SK-N-SH treated with all-trans-retinoic acid at 6 μM for 48 hours (cell line): ENCODE measurements around the gene VPS35.

ENCODE experiments used
- ATAC-seq: fragments of 200-7000 bp; cut with Tn5 transposase; 3 replicates; pipeline ENCODE4 v1.9.1; 2020; ENCODE audit warnings: mild to moderate bottlenecking, moderate library complexity
- ARNTL ChIP-seq: fragments of 450-650 bp; formaldehyde crosslinking; IDR thresholded peaks from 2 replicates; pipeline ENCODE4 v1.5.0; 2020; ENCODE audit warnings: low read depth, mild to moderate bottlenecking, moderate library complexity, borderline replicate concordance
- BACH2 ChIP-seq: fragments of 250-450 bp; sonication (Bioruptor Pico); IDR thresholded peaks from 2 replicates; pipeline ENCODE4 v1.9.0; 2021; ENCODE audit warnings: mild to moderate bottlenecking, borderline replicate concordance
- CREB5 ChIP-seq: fragments of 250-450 bp; sonication (Bioruptor Pico); IDR thresholded peaks from 2 replicates; pipeline ENCODE4 v1.5.1; 2020; ENCODE audit warnings: low read depth, mild to moderate bottlenecking, moderate library complexity
- CSDC2 ChIP-seq: fragments of 250-450 bp; sonication (Bioruptor Pico); IDR thresholded peaks from 2 replicates; pipeline ENCODE4 v1.5.0; 2020; ENCODE audit warnings: mild to moderate bottlenecking, moderate library complexity
- CSRNP3 ChIP-seq: fragments of 250-450 bp; sonication (Bioruptor Pico); IDR thresholded peaks from 2 replicates; pipeline ENCODE4 v1.5.1; 2021; ENCODE audit warnings: mild to moderate bottlenecking, moderate library complexity
- ESRRG ChIP-seq: fragments of 250-450 bp; sonication (Bioruptor Pico); IDR thresholded peaks from 2 replicates; pipeline ENCODE4 v1.6.1; 2021; ENCODE audit warnings: mild to moderate bottlenecking
- GLIS3 ChIP-seq: fragments of 250-450 bp; sonication (Bioruptor Pico); IDR thresholded peaks from 2 replicates; pipeline ENCODE4 v1.5.0; 2020; ENCODE audit warnings: mild to moderate bottlenecking, moderate library complexity
- PATZ1 ChIP-seq: fragments of 250-450 bp; sonication (Bioruptor Pico); IDR thresholded peaks from 2 replicates; pipeline ENCODE4 v1.8.0; 2020; ENCODE audit warnings: mild to moderate bottlenecking, moderate library complexity, borderline replicate concordance
- POU6F1 ChIP-seq: fragments of 250-450 bp; sonication (Bioruptor Pico); IDR thresholded peaks from 2 replicates; pipeline ENCODE4 v1.8.0; 2021; ENCODE audit warnings: low read depth, mild to moderate bottlenecking, moderate library complexity, borderline replicate concordance
- PPARA ChIP-seq: fragments of 250-450 bp; sonication (Bioruptor Pico); IDR thresholded peaks from 2 replicates; pipeline ENCODE4 v1.5.0; 2020; ENCODE audit warnings: mild to moderate bottlenecking, borderline replicate concordance
- RARB ChIP-seq: fragments of 250-450 bp; sonication (Bioruptor Pico); IDR thresholded peaks from 2 replicates; pipeline ENCODE4 v1.8.0; 2021; ENCODE audit warnings: mild to moderate bottlenecking, moderate library complexity
- SNAI2 ChIP-seq: fragments of 250-450 bp; sonication (Bioruptor Pico); IDR thresholded peaks from 2 replicates; pipeline ENCODE4 v1.5.0; 2020; ENCODE audit warnings: mild to moderate bottlenecking, moderate library complexity
- TCF4 ChIP-seq: fragments of 250-450 bp; sonication (Bioruptor Pico); IDR thresholded peaks from 2 replicates; pipeline ENCODE4 v1.8.0; 2021; ENCODE audit warnings: mild to moderate bottlenecking, moderate library complexity, borderline replicate concordance
- TOX ChIP-seq: fragments of 250-450 bp; sonication (Bioruptor Pico); IDR thresholded peaks from 2 replicates; pipeline ENCODE4 v1.8.0; 2021; ENCODE audit warnings: mild to moderate bottlenecking, moderate library complexity, borderline replicate concordance
- ZC3H10 ChIP-seq: fragments of 250-450 bp; sonication (Bioruptor Pico); IDR thresholded peaks from 2 replicates; pipeline ENCODE4 v1.5.1; 2021; ENCODE audit warnings: mild to moderate bottlenecking, moderate library complexity
- ZFP3 ChIP-seq: fragments of 250-450 bp; sonication (Bioruptor Pico); IDR thresholded peaks from 2 replicates; pipeline ENCODE4 v1.5.0; 2020; ENCODE audit warnings: mild to moderate bottlenecking, moderate library complexity
- ZFP30 ChIP-seq: fragments of 450-650 bp; formaldehyde crosslinking; IDR thresholded peaks from 2 replicates; pipeline ENCODE4 v1.5.0; 2022; ENCODE audit warnings: mild to moderate bottlenecking, moderate library complexity
- ZNF565 ChIP-seq: fragments of 450-650 bp; formaldehyde crosslinking; conservative IDR thresholded peaks from 2 replicates; pipeline ENCODE4 v1.5.0; 2020; ENCODE audit warnings: low read depth, mild to moderate bottlenecking, moderate library complexity
- ZNF70 ChIP-seq: fragments of 450-650 bp; formaldehyde crosslinking; IDR thresholded peaks from 2 replicates; pipeline ENCODE4 v1.5.0; 2020; ENCODE audit warnings: mild to moderate bottlenecking, moderate library complexity
- ZNF8 ChIP-seq: fragments of 450-650 bp; formaldehyde crosslinking; IDR thresholded peaks from 2 replicates; pipeline ENCODE4 v1.5.0; 2020; ENCODE audit warnings: mild to moderate bottlenecking, moderate library complexity
- TF ChIP-seq, protein P1 (sequence below): fragments of 250-450 bp; sonication (Bioruptor Pico); IDR thresholded peaks from 2 replicates; pipeline ENCODE4 v1.5.0; 2020; ENCODE audit warnings: mild to moderate bottlenecking, moderate library complexity

Gene VPS35

GRCh38 chr16:46688101-46688653 is 801 bp downstream of the VPS35 start:
- no peak for TF ChIP-seq ZNF70
- TF ChIP-seq CSRNP3 (CRISPR knock-in tag) = no peak
- no peak for TF ChIP-seq GLIS3
- no peak for TF ChIP-seq ARNTL (CRISPR knock-in tag)
- no peak for TF ChIP-seq SNAI2 (CRISPR knock-in tag)
- TF ChIP-seq PPARA (CRISPR knock-in tag) = no peak
- no peak for ATAC-seq

GRCh38 chr16:46687486-46687885 is 1.5 kb downstream of the VPS35 start:
- no peak for ATAC-seq
- TF ChIP-seq SNAI2 (CRISPR knock-in tag) (no peak), GLIS3 (no peak), ZFP30 (CRISPR knock-in tag) (no peak), POU6F1 (CRISPR knock-in tag) (no peak), CSDC2 (CRISPR knock-in tag) (no peak), RARB (no peak), TCF4 (CRISPR knock-in tag) (no peak), ARNTL (CRISPR knock-in tag) (no peak), BACH2 (CRISPR knock-in tag) (no peak), CSRNP3 (CRISPR knock-in tag) (no peak), ZNF565 (no peak), CREB5 (CRISPR knock-in tag) (no peak), ZNF8 (CRISPR knock-in tag) (no peak), ZC3H10 (no peak), ZFP3 (no peak), PATZ1 (no peak), TOX (CRISPR knock-in tag) (no peak), ESRRG (CRISPR knock-in tag) (no peak), PPARA (CRISPR knock-in tag) (no peak)
- TF ChIP-seq, protein P1, sequence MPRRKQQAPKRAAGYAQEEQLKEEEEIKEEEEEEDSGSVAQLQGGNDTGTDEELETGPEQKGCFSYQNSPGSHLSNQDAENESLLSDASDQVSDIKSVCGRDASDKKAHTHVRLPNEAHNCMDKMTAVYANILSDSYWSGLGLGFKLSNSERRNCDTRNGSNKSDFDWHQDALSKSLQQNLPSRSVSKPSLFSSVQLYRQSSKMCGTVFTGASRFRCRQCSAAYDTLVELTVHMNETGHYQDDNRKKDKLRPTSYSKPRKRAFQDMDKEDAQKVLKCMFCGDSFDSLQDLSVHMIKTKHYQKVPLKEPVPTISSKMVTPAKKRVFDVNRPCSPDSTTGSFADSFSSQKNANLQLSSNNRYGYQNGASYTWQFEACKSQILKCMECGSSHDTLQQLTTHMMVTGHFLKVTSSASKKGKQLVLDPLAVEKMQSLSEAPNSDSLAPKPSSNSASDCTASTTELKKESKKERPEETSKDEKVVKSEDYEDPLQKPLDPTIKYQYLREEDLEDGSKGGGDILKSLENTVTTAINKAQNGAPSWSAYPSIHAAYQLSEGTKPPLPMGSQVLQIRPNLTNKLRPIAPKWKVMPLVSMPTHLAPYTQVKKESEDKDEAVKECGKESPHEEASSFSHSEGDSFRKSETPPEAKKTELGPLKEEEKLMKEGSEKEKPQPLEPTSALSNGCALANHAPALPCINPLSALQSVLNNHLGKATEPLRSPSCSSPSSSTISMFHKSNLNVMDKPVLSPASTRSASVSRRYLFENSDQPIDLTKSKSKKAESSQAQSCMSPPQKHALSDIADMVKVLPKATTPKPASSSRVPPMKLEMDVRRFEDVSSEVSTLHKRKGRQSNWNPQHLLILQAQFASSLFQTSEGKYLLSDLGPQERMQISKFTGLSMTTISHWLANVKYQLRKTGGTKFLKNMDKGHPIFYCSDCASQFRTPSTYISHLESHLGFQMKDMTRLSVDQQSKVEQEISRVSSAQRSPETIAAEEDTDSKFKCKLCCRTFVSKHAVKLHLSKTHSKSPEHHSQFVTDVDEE = no peak
